Endothelial cell of umbilical vein (primary cell): Measurements from ENCODE around the gene MRM2. TPM values are rescaled to one million over a fixed set of nuclear protein-coding genes. Genes with fewer than 3 reads are reported as not detected.

Experiments used
- BruUV-seq: library from RNA; stranded (reverse); fragments of 400-500 nt; replicated peaks from 2 replicates; lab custom pipeline; 2021; lab: Mats Ljungman, UMichigan
- CTCF ChIA-PET: fragments of 300-600, 350-600 bp; sonication (Branson Sonifier 250); formaldehyde crosslinking; loops from one replicate; lab custom pipeline; 2021; ENCODE audit warnings: antibody characterized with exemption, inconsistent platforms; lab: Charles Lee
- POLR2A ChIA-PET: fragments of 300-600, 350-600 bp; sonication (Branson Sonifier 250); formaldehyde crosslinking; loops from one replicate; lab custom pipeline; 2021; ENCODE audit warnings: antibody characterized with exemption, inconsistent platforms; lab: Charles Lee
- DNase-seq: peaks from one replicate; pipeline ENCODE4 v3.0.0-alpha.2; 2011; ENCODE audit warnings: low read depth, low spot score
- FAIRE-seq: peaks from 2 replicates; lab custom pipeline; 2011; peaks lifted over from hg19 to GRCh38; lab: Jason Lieb, UNC
- H2AFZ ChIP-seq: 2 replicates; pipeline ENCODE4 v1.6.0; 2012; ENCODE audit warnings: low read depth, low read length, control low read depth, inconsistent platforms
- H3K27ac ChIP-seq: 2 replicates; pipeline ENCODE4 v1.5.1; 2011; ENCODE audit warnings: low read depth, mild to moderate bottlenecking, control low read depth, low read length, moderate library complexity; ENCODE audit not compliant: insufficient read depth
- H3K27me3 ChIP-seq, 2 experiments: 2 replicates each; pipeline versions ENCODE4 v1.6.0 to v1.6.1; 2011; ENCODE audit warnings: low read length in 2 of 2, mixed read lengths in 1 of 2; ENCODE audit not compliant: control insufficient read depth in 2 of 2, insufficient read depth in 2 of 2
- H3K36me3 ChIP-seq, 2 experiments: 2 replicates in 1 of 2; 3 replicates in 1 of 2; pipeline ENCODE4 v1.5.1; 2011; ENCODE audit warnings: low read length in 2 of 2, mild to moderate bottlenecking in 1 of 2, moderate library complexity in 1 of 2; ENCODE audit not compliant: control insufficient read depth in 2 of 2, insufficient read depth in 2 of 2; ENCODE audit errors: extremely low read depth in 1 of 2
- H3K4me1 ChIP-seq: 3 replicates; pipeline ENCODE4 v1.5.1; 2011; ENCODE audit warnings: mild to moderate bottlenecking, low read length; ENCODE audit not compliant: control insufficient read depth, insufficient read depth; ENCODE audit errors: extremely low read depth
- H3K4me2 ChIP-seq: 2 replicates; pipeline ENCODE4 v1.6.1; 2011; ENCODE audit warnings: low read length, control low read depth, mixed read lengths; ENCODE audit not compliant: insufficient read depth
- H3K4me3 ChIP-seq, 3 experiments: fragments of 200-600 bp in 1 of 3; sonication (generic), shearing (Covaris generic) in 1 of 3; replicated peaks in 1 of 3; 2 replicates each; pipeline ENCODE4 v1.5.1; 2011 to 2016; ENCODE audit warnings: control low read depth in 3 of 3, low read length in 3 of 3, mild to moderate bottlenecking in 2 of 3, inconsistent platforms in 1 of 3, low read depth in 1 of 3, moderate library complexity in 1 of 3; ENCODE audit not compliant: insufficient read depth in 1 of 3
- H3K79me2 ChIP-seq: 2 replicates; pipeline ENCODE4 v1.6.0; 2012; ENCODE audit warnings: low read length, inconsistent platforms; ENCODE audit not compliant: control insufficient read depth, insufficient read depth
- H3K9ac ChIP-seq: replicated peaks from 2 replicates; pipeline ENCODE3; 2011; ENCODE audit warnings: low read length, control low read depth; ENCODE audit not compliant: insufficient read depth; ENCODE audit errors: extremely low read depth
- H3K9me1 ChIP-seq: replicated peaks from 3 replicates; pipeline ENCODE4 v1.6.0; 2011; ENCODE audit warnings: mild to moderate bottlenecking, low read length; ENCODE audit not compliant: control insufficient read depth, insufficient read depth; ENCODE audit errors: extremely low read depth
- H3K9me3 ChIP-seq: replicated peaks from 2 replicates; pipeline ENCODE4 v1.5.1; 2012; ENCODE audit warnings: low read length, inconsistent platforms; ENCODE audit not compliant: control insufficient read depth, insufficient read depth
- H4K20me1 ChIP-seq: replicated peaks from 2 replicates; pipeline ENCODE3; 2011; ENCODE audit warnings: mild to moderate bottlenecking, low read length; ENCODE audit not compliant: control insufficient read depth, insufficient read depth; ENCODE audit errors: extremely low read depth
- CTCF ChIP-seq, 2 donors: IDR thresholded peaks; 1 replicate in 1 of 2; 2 replicates in 1 of 2; pipeline ENCODE4 v1.5.1; 2011; ENCODE audit warnings: low read length in 2 of 2, mild to moderate bottlenecking in 2 of 2, moderate library complexity in 2 of 2, control low read depth in 1 of 2, inconsistent platforms in 1 of 2, low read depth in 1 of 2; ENCODE audit not compliant: insufficient read depth in 1 of 2; ENCODE audit errors: extremely low read depth in 1 of 2
- EZH2 ChIP-seq: IDR thresholded peaks from 2 replicates; pipeline ENCODE4 v1.6.1; 2012; ENCODE audit warnings: borderline replicate concordance, low read depth, mild to moderate bottlenecking, moderate library complexity, low read length, inconsistent platforms; ENCODE audit not compliant: severe bottlenecking
- FOS ChIP-seq: IDR thresholded peaks from 2 replicates; pipeline ENCODE4 v1.6.1; 2011; ENCODE audit warnings: mild to moderate bottlenecking, low read length, moderate library complexity, borderline replicate concordance; ENCODE audit not compliant: insufficient read depth
- GATA2 ChIP-seq: IDR thresholded peaks from 2 replicates; pipeline ENCODE4 v1.7.0; 2011; ENCODE audit warnings: low read depth, mild to moderate bottlenecking, moderate library complexity, mixed read lengths, low read length; ENCODE audit not compliant: insufficient read length, insufficient read depth
- JUN ChIP-seq: IDR thresholded peaks from 2 replicates; pipeline ENCODE4 v1.6.1; 2011; ENCODE audit warnings: borderline replicate concordance, low read depth; ENCODE audit not compliant: insufficient read length, insufficient read depth
- MAX ChIP-seq: IDR thresholded peaks from 2 replicates; pipeline ENCODE4 v1.6.1; 2011; ENCODE audit not compliant: insufficient read depth, insufficient read length
- MYC ChIP-seq: IDR thresholded peaks from one replicate; pipeline ENCODE4 v1.6.1; 2011; ENCODE audit warnings: mild to moderate bottlenecking, low read depth, low read length
- POLR2A ChIP-seq: IDR thresholded peaks from 2 replicates; pipeline ENCODE4 v1.6.1; 2012; ENCODE audit warnings: low read depth, mild to moderate bottlenecking, control low read depth, low read length
- POLR2AphosphoS5 ChIP-seq: IDR thresholded peaks from 2 replicates; pipeline ENCODE4 v1.6.1; 2012; ENCODE audit warnings: low read depth, mild to moderate bottlenecking, control low read depth, low read length, moderate library complexity; ENCODE audit not compliant: insufficient read depth
- dilution Hi-C: fragments of 300-500 bp; cut with MboI; formaldehyde crosslinking; loops from one replicate; pipeline ENCODE4 v1.15.0; 2019; ENCODE audit warnings: low sequenced_read_pairs; ENCODE audit not compliant: extremely low pct_ligation_motif_present
- intact Hi-C: fragments of 100-400 bp; cut with micrococcal nuclease; formaldehyde crosslinking; loops from one replicate; pipeline ENCODE4 v1.10.0; 2022
- polyA plus RNA-seq, 4 experiments: library from polyadenylated mRNA; depleted of rRNA in 3 of 4; stranded (reverse) in 3 of 4; unstranded in 1 of 4; fragments of >200 nt; gene quantifications; 2 replicates each; pipeline versions ENCODE4 v1.2.1 to v1.2.3, GENCODE V29; 2011 to 2012; ENCODE audit warnings: missing spikeins in 1 of 4
- total RNA-seq: library from RNA; stranded (reverse); gene quantifications from 2 replicates; pipeline ENCODE4 v1.2.3, GENCODE V29; 2021

Gene MRM2
- total and polyA plus RNA-seq, 2 donors (not counting 3 experiments of a cell fraction or from before 2014, with no cell fraction given) = 10.6 to 20.8 TPM

GRCh38 chr7:2279896-2280295 lies 37.9 kb upstream of the MRM2 start:
- ChIA-PET CTCF (interaction anchor here (0.5 kb wide), 1 partner anchor 615 kb away, joined by 3 read pairs; no protein-coding TSS in a partner anchor), POLR2A (no interaction called here)
- FAIRE-seq = no peak

More at GRCh38 chr7:2279896-2280295, 37.9 kb upstream of the MRM2 start:
- no peak overlapping the region for H3K4me2 ChIP-seq
- no peak overlapping the region for H3K4me3 ChIP-seq
- no peaks in the 10 kb centered on the region for H3K79me2 ChIP-seq
- TF ChIP-seq POLR2A (no peak), MYC (no peak), MAX (no peak), POLR2AphosphoS5 (no peak), JUN (no peak), CTCF (IDR thresholded peaks at IDR 0.05; ENCODE audit: extremely low read depth in 1 of 2, insufficient read depth in 1 of 2, low read depth in 1 of 2, low read length in 2 of 2) (no peak), FOS (no peak), EZH2 (no peak), GATA2 (no peak)
- intact Hi-C loops (no loop called here), dilution Hi-C loops (no loop called here)
- BruUV-seq = no TSS peak
- H3K27me3 ChIP-seq = no peaks in the 10 kb centered on the region
- H3K27ac ChIP-seq = no peak overlapping the region
- H4K20me1 ChIP-seq = no peaks in the 10 kb centered on the region
- no peaks in the 10 kb centered on the region for H3K9me3 ChIP-seq
- no peak overlapping the region for H2AFZ ChIP-seq
- H3K9ac ChIP-seq = no peak overlapping the region
- H3K9me1 ChIP-seq = no peaks in the 10 kb centered on the region
- H3K4me1 ChIP-seq = no peaks in the 10 kb centered on the region
- H3K36me3 ChIP-seq = no peaks in the 10 kb centered on the region
- DNase-seq = no peak
